ENCODE measurements around the gene CHD6. TPM values are rescaled to one million over a fixed set of nuclear protein-coding genes. Genes with fewer than 3 reads are reported as not detected.

The CHD6 gene
- polyA plus RNA-seq, 1 experiment, result 16.4 TPM

GRCh38 chr20:41546535-41546934 is 71.6 kb downstream of the CHD6 start:
- TF ChIP-seq CTCF (IDR thresholded peaks at IDR 0.05; ENCODE audit: insufficient read depth, low read depth, low read length), result no peak
- CTCF ChIA-PET, result interaction anchor here (1.1 kb wide), 1 partner anchor 12 kb away, joined by 3 read pairs; no protein-coding TSS in a partner anchor
- DNase-seq (ENCODE audit: low read depth), result no peak
- Histone ChIP-seq H3K27me3 (ENCODE audit: control insufficient read depth, insufficient read depth, low read length) (no peaks in the 10 kb centered on the region), H3K36me3 (ENCODE audit: control insufficient read depth, insufficient read depth, low read length) (no peaks in the 10 kb centered on the region), H3K4me3 (ENCODE audit: low read depth, low read length) (no peak overlapping the region)
- POLR2A ChIA-PET, result no interaction called here

- POLR2A ChIA-PET, result no interaction called here
- Histone ChIP-seq H3K27me3 (ENCODE audit: control insufficient read depth, insufficient read depth, low read length) (no peaks in the 10 kb centered on the region), H3K36me3 (ENCODE audit: control insufficient read depth, insufficient read depth, low read length) (no peaks in the 10 kb centered on the region; the same call in 1 of the 2 replicates), H3K4me3 (ENCODE audit: low read depth, low read length) (no peak overlapping the region)
- no peak for TF ChIP-seq CTCF (IDR thresholded peaks at IDR 0.05; ENCODE audit: insufficient read depth, low read depth, low read length)
- no peak for DNase-seq (ENCODE audit: low read depth)
- CTCF ChIA-PET, result no interaction called here
These were observed 73.7 kb downstream of the CHD6 start for GRCh38 chr20:41544472-41544871.

- CTCF ChIA-PET, result interaction anchor here (0.6 to 0.8 kb wide), 2 partner anchors 14 to 131 kb away, joined by 3 to 4 read pairs; no protein-coding TSS in a partner anchor
- TF ChIP-seq CTCF (IDR thresholded peaks at IDR 0.05; ENCODE audit: insufficient read depth, low read depth, low read length), result no peak
- H3K4me3 ChIP-seq (ENCODE audit: low read depth, low read length), result no peak overlapping the region
- peak; percentile 15 for DNase-seq (ENCODE audit: low read depth)
- H3K36me3 ChIP-seq (ENCODE audit: control insufficient read depth, insufficient read depth, low read length), result no peaks in the 10 kb centered on the region; the same call in 1 of the 2 replicates
- POLR2A ChIA-PET, result interaction anchor here (0.6 kb wide), 1 partner anchor 69 kb away, joined by 19 read pairs; no protein-coding TSS in a partner anchor
- H3K27me3 ChIP-seq (ENCODE audit: control insufficient read depth, insufficient read depth, low read length), result no peaks in the 10 kb centered on the region
These were observed 77.3 kb downstream of the CHD6 start for GRCh38 chr20:41540918-41541317.

- no peak for DNase-seq (ENCODE audit: low read depth)
- Histone ChIP-seq H3K4me3 (ENCODE audit: low read depth, low read length) (no peak overlapping the region), H3K36me3 (ENCODE audit: control insufficient read depth, insufficient read depth, low read length) (no peaks in the 10 kb centered on the region; the same call in 1 of the 2 replicates), H3K27me3 (ENCODE audit: control insufficient read depth, insufficient read depth, low read length) (no peaks in the 10 kb centered on the region)
- POLR2A ChIA-PET, result interaction anchor here (0.6 kb wide), 1 partner anchor 69 kb away, joined by 19 read pairs; no protein-coding TSS in a partner anchor
- TF ChIP-seq CTCF (IDR thresholded peaks at IDR 0.05; ENCODE audit: insufficient read depth, low read depth, low read length), result no peak
- CTCF ChIA-PET, result interaction anchor here (0.6 to 0.8 kb wide), 2 partner anchors 13 to 131 kb away, joined by 3 to 4 read pairs; no protein-coding TSS in a partner anchor
These were observed 77.7 kb downstream of the CHD6 start for GRCh38 chr20:41540459-41540858.

GRCh38 chr20:41538810-41539596 is 79.2 kb downstream of the CHD6 start:
- ChIA-PET POLR2A (no interaction called here), CTCF (no interaction called here)

More at GRCh38 chr20:41538810-41539596, 79.2 kb downstream of the CHD6 start:
- DNase-seq (ENCODE audit: low read depth), result no peak
- no peak for TF ChIP-seq CTCF (IDR thresholded peaks at IDR 0.05; ENCODE audit: insufficient read depth, low read depth, low read length)
- Histone ChIP-seq H3K36me3 (ENCODE audit: control insufficient read depth, insufficient read depth, low read length) (no peaks in the 10 kb centered on the region; the same call in 1 of the 2 replicates), H3K4me3 (ENCODE audit: low read depth, low read length) (no peak overlapping the region), H3K27me3 (ENCODE audit: control insufficient read depth, insufficient read depth, low read length) (no peaks in the 10 kb centered on the region)

Measured in BJ (cell line).